Measurements from ENCODE around the gene FSTL4. TPM values are rescaled to one million over a fixed set of nuclear protein-coding genes. Genes with fewer than 3 reads are reported as not detected.

FSTL4 gene
- polyA plus RNA-seq, 1 donor from 2014 or later = 0.57 TPM

DNA sequence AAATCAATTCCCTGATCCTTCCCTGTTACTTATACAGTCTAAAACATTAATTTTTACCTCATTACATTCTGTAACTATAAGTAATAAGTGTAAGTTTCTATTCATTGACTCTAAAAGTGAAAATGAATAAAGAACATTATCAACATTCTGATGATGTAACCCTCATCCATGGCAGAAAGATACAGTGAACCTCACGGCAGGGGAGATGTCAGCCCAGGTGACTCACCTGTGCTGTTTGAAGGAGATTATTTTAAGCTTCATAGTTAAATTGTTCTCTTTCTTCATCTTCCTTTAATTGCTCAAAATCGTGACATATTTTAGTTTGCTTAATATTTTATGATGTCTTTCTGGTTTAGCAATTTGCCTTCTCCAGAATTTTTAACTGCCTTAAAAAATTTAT lies 268.1 kb downstream of the FSTL4 start:
- Histone ChIP-seq H3F3A (ENCODE audit: insufficient read depth, low read length, poor library complexity, severe bottlenecking) (no peaks in the 10 kb centered on the region), H3K36me3 (ENCODE audit: insufficient read depth, low read length) (no peaks in the 10 kb centered on the region), H3K4me3 (ENCODE audit: low read length) (no peak overlapping the region), H3K79me2 (replicated peaks; ENCODE audit: insufficient read depth, low read length) (no peaks in the 10 kb centered on the region), H3K27ac (ENCODE audit: low read length) (no peak overlapping the region), H3K9ac (ENCODE audit: low read length) (no peak overlapping the region), H2AFZ (ENCODE audit: low read depth, low read length) (no peak overlapping the region), H3K9me2 (ENCODE audit: insufficient read depth, low read length) (no peaks in the 10 kb centered on the region), H3K4me2 (ENCODE audit: low read length) (no peak overlapping the region), H3K9me3 (ENCODE audit: low read length) (no peaks in the 10 kb centered on the region), H4K20me1 (ENCODE audit: insufficient read depth) (no peaks in the 10 kb centered on the region), H3K27me3 (ENCODE audit: insufficient read depth, low read depth, low read length) (no peaks in the 10 kb centered on the region)
- TF ChIP-seq SMC3 (conservative IDR thresholded peaks at IDR 0.05; ENCODE audit: poor library complexity) (no peak), MXI1 (conservative IDR thresholded peaks at IDR 0.05; ENCODE audit: poor library complexity, severe bottlenecking) (no peak), EP300 (conservative IDR thresholded peaks at IDR 0.05; ENCODE audit: poor library complexity, severe bottlenecking) (no peak), TAF1 (IDR thresholded peaks at IDR 0.05; ENCODE audit: low read depth) (no peak), POLR2AphosphoS5 (IDR thresholded peaks at IDR 0.05) (no peak), EZH2 (IDR thresholded peaks at IDR 0.05; ENCODE audit: borderline replicate concordance, insufficient read depth, low read length, poor library complexity, severe bottlenecking) (no peak), RAD21 (conservative IDR thresholded peaks at IDR 0.05) (no peak)
- TF ChIP-seq, protein P1, sequence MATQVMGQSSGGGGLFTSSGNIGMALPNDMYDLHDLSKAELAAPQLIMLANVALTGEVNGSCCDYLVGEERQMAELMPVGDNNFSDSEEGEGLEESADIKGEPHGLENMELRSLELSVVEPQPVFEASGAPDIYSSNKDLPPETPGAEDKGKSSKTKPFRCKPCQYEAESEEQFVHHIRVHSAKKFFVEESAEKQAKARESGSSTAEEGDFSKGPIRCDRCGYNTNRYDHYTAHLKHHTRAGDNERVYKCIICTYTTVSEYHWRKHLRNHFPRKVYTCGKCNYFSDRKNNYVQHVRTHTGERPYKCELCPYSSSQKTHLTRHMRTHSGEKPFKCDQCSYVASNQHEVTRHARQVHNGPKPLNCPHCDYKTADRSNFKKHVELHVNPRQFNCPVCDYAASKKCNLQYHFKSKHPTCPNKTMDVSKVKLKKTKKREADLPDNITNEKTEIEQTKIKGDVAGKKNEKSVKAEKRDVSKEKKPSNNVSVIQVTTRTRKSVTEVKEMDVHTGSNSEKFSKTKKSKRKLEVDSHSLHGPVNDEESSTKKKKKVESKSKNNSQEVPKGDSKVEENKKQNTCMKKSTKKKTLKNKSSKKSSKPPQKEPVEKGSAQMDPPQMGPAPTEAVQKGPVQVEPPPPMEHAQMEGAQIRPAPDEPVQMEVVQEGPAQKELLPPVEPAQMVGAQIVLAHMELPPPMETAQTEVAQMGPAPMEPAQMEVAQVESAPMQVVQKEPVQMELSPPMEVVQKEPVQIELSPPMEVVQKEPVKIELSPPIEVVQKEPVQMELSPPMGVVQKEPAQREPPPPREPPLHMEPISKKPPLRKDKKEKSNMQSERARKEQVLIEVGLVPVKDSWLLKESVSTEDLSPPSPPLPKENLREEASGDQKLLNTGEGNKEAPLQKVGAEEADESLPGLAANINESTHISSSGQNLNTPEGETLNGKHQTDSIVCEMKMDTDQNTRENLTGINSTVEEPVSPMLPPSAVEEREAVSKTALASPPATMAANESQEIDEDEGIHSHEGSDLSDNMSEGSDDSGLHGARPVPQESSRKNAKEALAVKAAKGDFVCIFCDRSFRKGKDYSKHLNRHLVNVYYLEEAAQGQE (IDR thresholded peaks at IDR 0.05; ENCODE audit: borderline replicate concordance) = no peak
- TF ChIP-seq, protein P2, sequence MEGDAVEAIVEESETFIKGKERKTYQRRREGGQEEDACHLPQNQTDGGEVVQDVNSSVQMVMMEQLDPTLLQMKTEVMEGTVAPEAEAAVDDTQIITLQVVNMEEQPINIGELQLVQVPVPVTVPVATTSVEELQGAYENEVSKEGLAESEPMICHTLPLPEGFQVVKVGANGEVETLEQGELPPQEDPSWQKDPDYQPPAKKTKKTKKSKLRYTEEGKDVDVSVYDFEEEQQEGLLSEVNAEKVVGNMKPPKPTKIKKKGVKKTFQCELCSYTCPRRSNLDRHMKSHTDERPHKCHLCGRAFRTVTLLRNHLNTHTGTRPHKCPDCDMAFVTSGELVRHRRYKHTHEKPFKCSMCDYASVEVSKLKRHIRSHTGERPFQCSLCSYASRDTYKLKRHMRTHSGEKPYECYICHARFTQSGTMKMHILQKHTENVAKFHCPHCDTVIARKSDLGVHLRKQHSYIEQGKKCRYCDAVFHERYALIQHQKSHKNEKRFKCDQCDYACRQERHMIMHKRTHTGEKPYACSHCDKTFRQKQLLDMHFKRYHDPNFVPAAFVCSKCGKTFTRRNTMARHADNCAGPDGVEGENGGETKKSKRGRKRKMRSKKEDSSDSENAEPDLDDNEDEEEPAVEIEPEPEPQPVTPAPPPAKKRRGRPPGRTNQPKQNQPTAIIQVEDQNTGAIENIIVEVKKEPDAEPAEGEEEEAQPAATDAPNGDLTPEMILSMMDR (IDR thresholded peaks at IDR 0.05; ENCODE audit: poor library complexity, severe bottlenecking) = no peak

DNA sequence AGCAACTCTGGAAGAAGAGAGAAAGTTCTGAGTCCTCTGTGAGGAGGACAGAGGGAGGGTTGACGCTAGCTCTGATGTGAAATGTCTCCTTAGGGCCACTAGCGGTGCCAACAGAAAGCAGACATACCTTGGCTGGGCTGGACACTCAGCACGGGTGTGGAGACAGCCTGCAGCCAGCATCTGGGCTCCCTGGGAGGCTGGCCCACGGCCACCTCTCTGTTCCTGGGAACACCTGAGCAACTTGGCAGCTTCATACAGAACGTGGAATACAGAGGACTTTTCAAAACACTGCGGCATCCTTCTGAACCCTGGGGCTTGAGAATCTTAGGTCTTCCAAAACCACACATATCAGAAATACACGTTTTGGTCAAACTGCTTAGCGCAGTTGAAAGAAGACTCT lies 269.1 kb downstream of the FSTL4 start:
- Histone ChIP-seq H3K27ac (ENCODE audit: low read length) (no peak overlapping the region), H3K4me2 (ENCODE audit: low read length) (no peak overlapping the region), H3K9me3 (ENCODE audit: low read length) (no peaks in the 10 kb centered on the region), H3F3A (ENCODE audit: insufficient read depth, low read length, poor library complexity, severe bottlenecking) (no peaks in the 10 kb centered on the region), H3K9ac (ENCODE audit: low read length) (no peak overlapping the region), H4K20me1 (ENCODE audit: insufficient read depth) (no peaks in the 10 kb centered on the region), H3K36me3 (ENCODE audit: insufficient read depth, low read length) (no peaks in the 10 kb centered on the region), H3K4me3 (ENCODE audit: low read length) (no peak overlapping the region), H3K9me2 (ENCODE audit: insufficient read depth, low read length) (no peaks in the 10 kb centered on the region), H3K79me2 (replicated peaks; ENCODE audit: insufficient read depth, low read length) (no peaks in the 10 kb centered on the region), H3K27me3 (ENCODE audit: insufficient read depth, low read depth, low read length) (no peaks in the 10 kb centered on the region), H2AFZ (ENCODE audit: low read depth, low read length) (no peak overlapping the region)
- TF ChIP-seq RAD21 (conservative IDR thresholded peaks at IDR 0.05) = no peak
- no peak for TF ChIP-seq MXI1 (conservative IDR thresholded peaks at IDR 0.05; ENCODE audit: poor library complexity, severe bottlenecking)
- TF ChIP-seq EZH2 (IDR thresholded peaks at IDR 0.05; ENCODE audit: borderline replicate concordance, insufficient read depth, low read length, poor library complexity, severe bottlenecking) = no peak
- TF ChIP-seq, protein P2 (IDR thresholded peaks at IDR 0.05; ENCODE audit: poor library complexity, severe bottlenecking) = no peak
- no peak for TF ChIP-seq EP300 (conservative IDR thresholded peaks at IDR 0.05; ENCODE audit: poor library complexity, severe bottlenecking)
- TF ChIP-seq SMC3 (conservative IDR thresholded peaks at IDR 0.05; ENCODE audit: poor library complexity) = no peak
- TF ChIP-seq POLR2AphosphoS5 (IDR thresholded peaks at IDR 0.05) = no peak
- no peak for TF ChIP-seq TAF1 (IDR thresholded peaks at IDR 0.05; ENCODE audit: low read depth)
- TF ChIP-seq, protein P1 (IDR thresholded peaks at IDR 0.05; ENCODE audit: borderline replicate concordance) = no peak

All from neural cell (in vitro differentiated cells).